Ovary (tissue), 3 donors: ENCODE data around the gene CCK.

Experiments
- POLR2A ChIP-seq: fragments of 450-650 bp; IDR thresholded peaks from one replicate; pipeline ENCODE4 v1.6.1; 2017; ENCODE audit warnings: antibody characterized with exemption, mild to moderate bottlenecking, moderate library complexity
- TF ChIP-seq, protein P1 (sequence below), 3 donors: fragments of 450-650 bp in 2 of 3; fragments of 200-600 bp in 1 of 3; IDR thresholded peaks; one replicate each; pipeline versions ENCODE4 v1.5.1 to v1.8.0; 2016 to 2022; ENCODE audit warnings: antibody characterized with exemption in 3 of 3, mild to moderate bottlenecking in 1 of 3
- donor health status: DM: no; HTN: no; CAD: no.

DNA sequence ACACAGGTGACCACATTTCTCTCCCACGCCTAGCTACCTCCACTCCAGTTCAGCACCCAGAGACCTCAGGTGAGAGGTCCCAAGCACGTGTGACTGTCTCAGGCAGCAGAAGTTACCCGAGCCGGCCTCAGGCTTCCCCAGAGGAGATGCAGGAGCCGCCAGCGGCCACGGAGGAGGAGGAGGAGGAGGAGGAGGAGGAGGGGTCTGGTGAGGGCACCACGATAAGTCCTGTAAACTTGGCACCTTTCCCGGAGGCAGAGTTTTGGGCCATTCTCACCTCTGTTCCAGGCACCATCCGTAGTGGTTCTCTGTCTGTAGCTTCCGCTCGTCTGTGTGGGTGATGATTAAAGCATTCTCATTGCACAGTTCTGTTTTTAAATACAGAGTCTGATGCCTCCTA, 56.1 kb downstream of the CCK start:
- no peak for TF ChIP-seq POLR2A
- TF ChIP-seq, protein P1, sequence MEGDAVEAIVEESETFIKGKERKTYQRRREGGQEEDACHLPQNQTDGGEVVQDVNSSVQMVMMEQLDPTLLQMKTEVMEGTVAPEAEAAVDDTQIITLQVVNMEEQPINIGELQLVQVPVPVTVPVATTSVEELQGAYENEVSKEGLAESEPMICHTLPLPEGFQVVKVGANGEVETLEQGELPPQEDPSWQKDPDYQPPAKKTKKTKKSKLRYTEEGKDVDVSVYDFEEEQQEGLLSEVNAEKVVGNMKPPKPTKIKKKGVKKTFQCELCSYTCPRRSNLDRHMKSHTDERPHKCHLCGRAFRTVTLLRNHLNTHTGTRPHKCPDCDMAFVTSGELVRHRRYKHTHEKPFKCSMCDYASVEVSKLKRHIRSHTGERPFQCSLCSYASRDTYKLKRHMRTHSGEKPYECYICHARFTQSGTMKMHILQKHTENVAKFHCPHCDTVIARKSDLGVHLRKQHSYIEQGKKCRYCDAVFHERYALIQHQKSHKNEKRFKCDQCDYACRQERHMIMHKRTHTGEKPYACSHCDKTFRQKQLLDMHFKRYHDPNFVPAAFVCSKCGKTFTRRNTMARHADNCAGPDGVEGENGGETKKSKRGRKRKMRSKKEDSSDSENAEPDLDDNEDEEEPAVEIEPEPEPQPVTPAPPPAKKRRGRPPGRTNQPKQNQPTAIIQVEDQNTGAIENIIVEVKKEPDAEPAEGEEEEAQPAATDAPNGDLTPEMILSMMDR (IDR thresholded peaks at IDR 0.05): no peak
